GM12878 (cell line): ENCODE measurements around the gene SPAST. TPM values are rescaled to one million over a fixed set of nuclear protein-coding genes. Genes with fewer than 3 reads are reported as not detected.

ENCODE experiments used
- ATAC-seq: fragments of 200-7000 bp; cut with Tn5 transposase; 3 replicates; pipeline ENCODE4 v1.9.1; 2020; ENCODE audit warnings: mild to moderate bottlenecking, moderate library complexity
- BruUV-seq: library from RNA; stranded (reverse); fragments of 400-500 nt; replicated peaks from 2 replicates; lab custom pipeline; 2021; lab: Mats Ljungman, UMichigan
- CTCF ChIA-PET: fragments of 300-600 bp; sonication (Branson Sonifier 250); formaldehyde crosslinking; extraction: SDS; loops from one replicate; lab custom pipeline; 2021; ENCODE audit warnings: inconsistent platforms; lab: Yijun Ruan, JAX
- POLR2A ChIA-PET: fragments of 350-600 bp; formaldehyde crosslinking; extraction: SDS; loops from one replicate; lab custom pipeline; 2021; ENCODE audit warnings: inconsistent platforms; lab: Charles Lee
- RAD21 ChIA-PET: fragments of 300-600 bp; sonication (Branson Sonifier 250); formaldehyde crosslinking; loops from one replicate; lab custom pipeline; 2023; ENCODE audit warnings: antibody characterized with exemption; ENCODE audit not compliant: unreplicated experiment; lab: Charles Lee
- SMC1A ChIA-PET: fragments of 300-600 bp; sonication (Branson Sonifier 250); formaldehyde crosslinking; loops from one replicate; lab custom pipeline; 2023; ENCODE audit not compliant: unreplicated experiment, uncharacterized antibody; lab: Charles Lee
- DNase-seq: peaks from one replicate; pipeline ENCODE4 v3.0.0-alpha.2; 2011; ENCODE audit warnings: low read depth, low spot score
- FAIRE-seq: peaks from 3 replicates; lab custom pipeline; 2011; peaks lifted over from hg19 to GRCh38; lab: Jason Lieb, UNC
- H2AFZ ChIP-seq: 2 replicates; pipeline ENCODE4 v1.6.0; 2011; ENCODE audit warnings: low read depth, low read length, control low read depth; ENCODE audit not compliant: control insufficient read depth
- H3K27ac ChIP-seq: 2 replicates; pipeline ENCODE4 v1.5.1; 2011; ENCODE audit warnings: control low read depth; ENCODE audit not compliant: control insufficient read depth, insufficient read depth
- H3K27me3 ChIP-seq, 2 experiments: replicated peaks in 1 of 2; 2 replicates each; pipeline versions ENCODE4 v1.6.0 to v1.6.1; 2011; ENCODE audit warnings: low read length in 1 of 2; ENCODE audit not compliant: control insufficient read depth in 2 of 2, insufficient read depth in 2 of 2
- H3K36me3 ChIP-seq, 2 experiments: 2 replicates each; pipeline ENCODE4 v1.5.1; 2011; ENCODE audit warnings: low read length in 1 of 2; ENCODE audit not compliant: control insufficient read depth in 2 of 2, insufficient read depth in 2 of 2
- H3K4me1 ChIP-seq: 2 replicates; pipeline ENCODE4 v1.6.1; 2011; ENCODE audit warnings: mild to moderate bottlenecking, low read length, moderate library complexity, mixed read lengths; ENCODE audit not compliant: control insufficient read depth, insufficient read depth
- H3K4me2 ChIP-seq: 2 replicates; pipeline ENCODE4 v1.6.0; 2011; ENCODE audit warnings: control low read depth; ENCODE audit not compliant: control insufficient read depth, insufficient read depth
- H3K4me3 ChIP-seq: fragments of 200-600 bp; sonication (generic); 2 replicates; pipeline ENCODE4 v1.5.1; 2016
- H3K79me2 ChIP-seq: 2 replicates; pipeline ENCODE4 v1.6.0; 2011; ENCODE audit warnings: low read length; ENCODE audit not compliant: control insufficient read depth, insufficient read depth
- H3K9ac ChIP-seq: 2 replicates; pipeline ENCODE4 v1.8.0; 2011; ENCODE audit warnings: low read length, control low read depth, mixed read lengths; ENCODE audit not compliant: control insufficient read depth, insufficient read depth
- H3K9me3 ChIP-seq: replicated peaks from 3 replicates; pipeline ENCODE4 v1.5.1; 2011; ENCODE audit warnings: mild to moderate bottlenecking, low read length; ENCODE audit not compliant: control insufficient read depth, insufficient read depth
- H4K20me1 ChIP-seq: 2 replicates; pipeline ENCODE4 v1.6.0; 2011; ENCODE audit not compliant: control insufficient read depth, insufficient read depth
- BMI1 ChIP-seq: fragments of 450-650 bp; IDR thresholded peaks from 2 replicates; pipeline ENCODE4 v1.6.1; 2016; ENCODE audit warnings: mild to moderate bottlenecking, moderate library complexity, borderline replicate concordance
- CEBPB ChIP-seq, 2 experiments: fragments of 150-350 bp in 1 of 2; IDR thresholded peaks; 2 replicates each; pipeline ENCODE4 v1.6.1; 2012 to 2014; ENCODE audit warnings: low read depth in 2 of 2, low read length in 2 of 2, borderline replicate concordance in 1 of 2, inconsistent platforms in 1 of 2
- E4F1 ChIP-seq: fragments of 450-650 bp; IDR thresholded peaks from 2 replicates; pipeline ENCODE4 v1.6.1; 2018; ENCODE audit warnings: borderline replicate concordance, mild to moderate bottlenecking; ENCODE audit not compliant: partially characterized antibody
- EP300 ChIP-seq, 2 experiments: fragments of 150-350 bp in 1 of 2; IDR thresholded peaks; 2 replicates each; pipeline ENCODE4 v1.6.1; 2011 to 2012; ENCODE audit warnings: low read depth in 2 of 2, low read length in 2 of 2, borderline replicate concordance in 1 of 2, improper control_type of control experiment in 1 of 2, inconsistent platforms in 1 of 2; ENCODE audit not compliant: control insufficient read depth in 1 of 2
- FOXK2 ChIP-seq: fragments of 450-650 bp; IDR thresholded peaks from 2 replicates; pipeline ENCODE4 v1.6.1; 2017; ENCODE audit warnings: mild to moderate bottlenecking, moderate library complexity
- HSF1 ChIP-seq: fragments of 150-350 bp; IDR thresholded peaks from 2 replicates; pipeline ENCODE4 v1.6.1; 2014; ENCODE audit warnings: mild to moderate bottlenecking, low read depth, low read length
- KAT2A ChIP-seq: conservative IDR thresholded peaks from 2 replicates; pipeline ENCODE4 v1.6.1; 2011; ENCODE audit warnings: low read depth, low read length; ENCODE audit not compliant: control insufficient read depth
- MTA2 ChIP-seq: fragments of 450-650 bp; IDR thresholded peaks from 2 replicates; pipeline ENCODE4 v1.6.1; 2016; ENCODE audit warnings: low read depth, mild to moderate bottlenecking, moderate library complexity
- POLR2A ChIP-seq: IDR thresholded peaks from 2 replicates; pipeline ENCODE4 v1.6.1; 2011; ENCODE audit warnings: low read depth, mild to moderate bottlenecking, low read length
- REST ChIP-seq: IDR thresholded peaks from 2 replicates; pipeline ENCODE4 v1.6.1; 2012; ENCODE audit warnings: mild to moderate bottlenecking, low read depth, low read length
- SIX5 ChIP-seq: IDR thresholded peaks from 2 replicates; pipeline ENCODE4 v1.6.1; 2011; ENCODE audit warnings: mild to moderate bottlenecking, low read depth, low read length, moderate library complexity; ENCODE audit not compliant: severe bottlenecking
- TCF7 ChIP-seq: IDR thresholded peaks from 2 replicates; pipeline ENCODE4 v1.6.1; 2014; ENCODE audit warnings: antibody characterized with exemption, borderline replicate concordance
- USF1 ChIP-seq: IDR thresholded peaks from 2 replicates; pipeline ENCODE4 v1.6.1; 2011; ENCODE audit warnings: borderline replicate concordance, low read depth, mild to moderate bottlenecking, moderate library complexity, mixed read lengths, low read length; ENCODE audit not compliant: insufficient read depth; ENCODE audit errors: extremely low read length
- USF2 ChIP-seq: IDR thresholded peaks from 2 replicates; pipeline ENCODE4 v1.6.1; 2011; ENCODE audit warnings: low read depth, low read length, improper control_type of control experiment, borderline replicate concordance
- ZSCAN29 ChIP-seq: fragments of 450-650 bp; IDR thresholded peaks from 2 replicates; pipeline ENCODE4 v1.6.1; 2017; ENCODE audit warnings: mild to moderate bottlenecking, moderate library complexity
- WGBS: methylation state at CpG from one replicate; pipeline ENCODE4 v1.1.6; 2016; ENCODE audit warnings: low lambda C conversion rate; ENCODE audit not compliant: insufficient replicate concordance, insufficient coverage; ENCODE audit errors: missing lambda C conversion rate; 5-methylcytosine and 5-hydroxymethylcytosine counted together
- in situ Hi-C: fragments of 300-500 bp; cut with MboI; formaldehyde crosslinking; loops from 9 replicates; pipeline ENCODE4 v1.14.3; 2018; ENCODE audit warnings: mixed read lengths
- intact Hi-C: fragments of 100-400 bp; cut with micrococcal nuclease; formaldehyde crosslinking; loops from one replicate; pipeline ENCODE4 v1.14.2; 2022; ENCODE audit not compliant: unreplicated experiment
- polyA plus RNA-seq, 11 experiments: library from polyadenylated mRNA; depleted of rRNA in 4 of 11; unstranded in 6 of 11; stranded (reverse) in 5 of 11; fragments of >200 nt; fragmentation: Nextera tagmentation in 4 of 11; fragmentation: Illumina TruSeq in 1 of 11; extraction: Ambion mirVana in 4 of 11; extraction: Trizol in 1 of 11; gene quantifications; 1 replicate in 1 of 11; 2 replicates in 10 of 11; pipeline versions ENCODE4 v1.2.1 to v1.2.3, GENCODE V29; 2011 to 2016; ENCODE audit warnings: inconsistent platforms in 2 of 11, missing spikeins in 2 of 11, low read depth in 1 of 11
- total RNA-seq, 4 experiments: library from RNA; depleted of rRNA in 3 of 4; stranded (reverse); fragments of >200 nt in 3 of 4; fragmentation: Illumina TruSeq in 1 of 4; extraction: Trizol in 1 of 4; gene quantifications; 2 replicates each; pipeline versions ENCODE4 v1.2.1 to v1.2.3, GENCODE V29; 2013 to 2021

SPAST gene
- total and polyA plus RNA-seq, 10 of the 15 experiments (the other 5 are each of a cell fraction or from before 2014, with no cell fraction given): 4.3 to 21.3 (median 10.0) TPM

GRCh38 chr2:32058130-32058529 is 5.2 kb upstream of the SPAST start:
- ATAC-seq (no peak), FAIRE-seq (no peak), DNase-seq (no peak)
- ChIA-PET RAD21 (no interaction called here), CTCF (no interaction called here), POLR2A (interaction anchor here (1.1 kb wide), 1 partner anchor 18 kb away, joined by 8 read pairs; the partner anchor contains the start of gene DPY30), SMC1A (interaction anchor here (1.3 to 2.3 kb wide), 3 partner anchors 13 to 43 kb away, joined by 3 to 5 read pairs (median 4); no protein-coding TSS in a partner anchor)
- H3K9ac ChIP-seq: no peak overlapping the region
- H4K20me1 ChIP-seq: no peaks in the 10 kb centered on the region
- 0 out of 2 replicates have a peak, but pooled peaks cover 4% of the 10 kb centered on the region for H3K4me1 ChIP-seq
- intact Hi-C loops: no loop called here
- H3K36me3 ChIP-seq: no peaks in the 10 kb centered on the region
- no peaks in the 10 kb centered on the region for H3K9me3 ChIP-seq
- no peaks in the 10 kb centered on the region for H3K27me3 ChIP-seq
- in situ Hi-C loops: no loop called here
- 95% methylated on average over 2 of the region's 2 CpGs for WGBS
- H3K4me3 ChIP-seq: no peak overlapping the region
- no peak overlapping the region for H3K27ac ChIP-seq
- H3K79me2 ChIP-seq: no peaks in the 10 kb centered on the region
- H2AFZ ChIP-seq: no peak overlapping the region
- H3K4me2 ChIP-seq: no peak overlapping the region
- no TSS peak for BruUV-seq
- TF ChIP-seq POLR2A (no peak), SIX5 (no peak), FOXK2 (no peak), CEBPB (IDR thresholded peaks at IDR 0.05; ENCODE audit: borderline replicate concordance in 1 of 2, low read depth in 2 of 2, low read length in 2 of 2) (no peak), KAT2A (no peak), USF2 (no peak), BMI1 (no peak), TCF7 (no peak), E4F1 (no peak), MTA2 (no peak), EP300 (IDR thresholded peaks at IDR 0.05; ENCODE audit: borderline replicate concordance in 1 of 2, control insufficient read depth in 1 of 2, low read depth in 2 of 2, low read length in 2 of 2) (no peak), REST (no peak), USF1 (no peak), ZSCAN29 (no peak), HSF1 (no peak)
